AG10803 (cell line): ENCODE data around the gene SLF2.

Source experiments
- DNase-seq: peaks from one replicate; pipeline ENCODE4 v3.0.0; 2010; ENCODE audit warnings: low read depth
- H3K4me3 ChIP-seq: 2 replicates; pipeline ENCODE4 v1.5.1; 2011; ENCODE audit warnings: mild to moderate bottlenecking, low read length, control low read depth
- CTCF ChIP-seq: conservative IDR thresholded peaks from 2 replicates; pipeline ENCODE4 v1.5.1; 2011; ENCODE audit warnings: mild to moderate bottlenecking, low read length, control low read depth, inconsistent platforms

The SLF2 gene

DNA sequence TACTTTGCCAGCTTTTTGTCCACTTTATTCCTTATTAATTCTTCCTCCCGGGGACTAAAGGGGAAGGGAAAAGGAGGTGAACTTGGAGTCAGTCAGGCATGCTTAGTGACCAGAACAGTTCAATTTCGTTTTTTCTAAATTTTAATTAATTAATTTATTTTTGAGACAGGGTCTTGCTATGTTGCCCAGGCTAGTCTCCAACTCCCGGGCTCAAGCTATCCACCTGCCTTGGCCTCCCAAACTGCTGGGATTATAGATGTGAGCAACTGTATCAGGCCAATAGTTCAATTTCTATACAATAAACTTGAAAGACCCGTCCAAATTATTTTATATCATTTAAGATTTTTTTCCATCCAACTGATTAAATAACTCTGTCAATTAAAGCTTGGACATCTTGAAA, 1.3 kb upstream of the SLF2 start:
- TF ChIP-seq CTCF: no peak
- no peak overlapping the region for H3K4me3 ChIP-seq

GRCh38 chr10:100912013-100912604, 654 bp upstream of the SLF2 start:
- TF ChIP-seq CTCF: no peak
- DNase-seq: peak; percentile 14
- peak overlapping the region; percentile 63 for H3K4me3 ChIP-seq

More for the DNA sequence above, 1.3 kb upstream of the SLF2 start:
- no peak for DNase-seq

- TF ChIP-seq CTCF: no peak
- peak overlapping the region; percentile 95 for H3K4me3 ChIP-seq
- no peak for DNase-seq
Measured at GRCh38 chr10:100913470-100913865, 705 bp downstream of the SLF2 start.

DNA sequence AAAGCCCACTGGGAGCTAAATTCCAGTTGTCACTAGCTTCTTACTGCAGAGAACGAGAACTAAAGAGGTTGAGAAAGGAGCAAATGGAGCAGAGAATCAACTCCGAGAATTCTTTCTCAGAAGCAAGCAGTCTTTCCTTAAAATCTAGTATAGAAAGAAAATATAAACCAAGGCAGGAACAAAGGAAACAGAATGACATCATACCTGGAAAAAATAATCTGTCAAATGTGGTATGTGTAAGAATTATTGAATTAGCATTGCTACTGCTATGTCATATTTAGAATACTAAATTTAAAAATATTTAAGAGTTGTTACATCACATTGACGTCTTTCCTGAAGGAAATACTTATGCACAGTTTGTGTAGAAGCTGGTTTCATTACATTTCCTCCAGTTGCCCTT, 4.3 kb downstream of the SLF2 start:
- no peak overlapping the region for H3K4me3 ChIP-seq
- TF ChIP-seq CTCF: no peak
- no peak for DNase-seq

DNA sequence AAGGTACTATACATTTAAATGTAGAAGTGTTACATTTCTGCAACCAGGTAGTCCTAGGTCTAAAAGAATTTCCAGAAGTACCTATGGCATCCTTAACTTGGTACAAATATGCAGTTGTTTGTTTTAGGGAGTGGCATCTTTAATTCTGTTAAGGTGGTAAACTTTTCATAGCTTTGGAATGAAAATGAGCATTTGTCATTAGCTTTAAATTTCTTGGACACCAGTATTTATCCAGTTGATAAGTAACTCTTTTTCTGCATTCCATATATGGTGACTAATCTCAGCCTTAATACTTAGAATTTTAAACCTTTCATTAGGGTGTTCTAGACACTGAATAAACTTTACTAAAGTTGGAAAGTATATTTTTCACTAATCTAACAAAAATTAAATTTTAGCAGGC, 10.8 kb downstream of the SLF2 start:
- DNase-seq: no peak
- TF ChIP-seq CTCF: no peak
- H3K4me3 ChIP-seq: no peak overlapping the region

DNA sequence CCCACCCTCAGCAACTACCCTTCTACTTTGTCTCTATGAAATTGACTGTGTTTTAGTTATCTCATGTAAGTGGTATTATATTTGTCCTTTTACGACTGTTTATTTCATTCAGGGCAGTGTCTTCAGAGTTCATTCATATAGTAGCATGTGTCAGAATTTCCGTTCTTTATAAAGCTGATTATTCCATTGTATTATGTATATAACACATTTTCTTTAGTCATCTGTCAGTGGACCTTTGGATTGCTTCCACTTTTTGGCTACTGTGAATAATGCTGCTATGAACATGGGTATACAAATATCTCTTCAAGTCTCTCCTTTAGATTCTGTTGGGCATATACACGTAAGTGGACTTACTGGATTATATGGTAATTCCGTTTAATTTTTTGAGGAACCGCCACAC, 14.5 kb downstream of the SLF2 start:
- H3K4me3 ChIP-seq: no peak overlapping the region
- no peak for DNase-seq
- TF ChIP-seq CTCF: no peak

DNA sequence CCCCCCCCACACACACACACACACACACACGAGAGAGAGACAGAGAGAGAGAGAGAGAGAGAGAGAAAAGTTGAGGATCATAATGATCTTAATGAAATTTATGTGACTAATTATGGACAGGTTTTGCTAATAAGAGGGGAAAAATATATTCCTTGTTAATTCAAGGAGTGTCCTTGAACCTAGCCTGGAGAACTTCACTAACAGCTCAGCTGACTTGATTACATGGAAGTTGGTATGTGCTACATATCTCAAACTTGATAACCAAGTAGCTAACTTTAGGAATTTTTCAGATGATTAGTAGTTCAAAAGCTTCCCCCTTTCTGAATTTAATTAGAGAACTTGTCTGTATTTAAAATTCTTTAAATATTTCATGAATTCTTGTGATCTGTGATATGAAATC, 15.3 kb downstream of the SLF2 start:
- TF ChIP-seq CTCF: no peak
- no peak for DNase-seq
- no peak overlapping the region for H3K4me3 ChIP-seq
